Measurements from ENCODE around the gene SETMAR.

SETMAR gene

DNA sequence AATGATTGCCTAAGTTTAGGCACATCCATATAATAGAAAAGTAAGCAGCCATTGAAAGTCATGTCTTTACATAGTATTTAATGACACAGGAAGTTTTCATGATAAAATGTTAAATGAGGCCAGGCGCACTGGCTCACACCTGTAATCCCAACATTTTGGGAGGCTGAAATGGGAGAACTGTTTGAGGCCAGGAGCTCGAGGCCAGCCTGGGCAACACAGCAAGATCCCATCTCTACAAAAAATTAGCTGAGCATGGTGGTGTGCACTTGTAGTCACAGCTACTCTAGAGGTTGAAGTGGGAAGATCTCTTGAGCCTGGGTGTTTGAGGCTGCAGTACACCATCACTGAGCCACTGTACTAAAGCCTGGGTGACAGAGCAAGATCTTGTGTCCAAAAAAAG is 59.4 kb downstream of the SETMAR start:
- no peak overlapping the region for H3K27ac ChIP-seq (ENCODE audit: low read depth, low read length)
- H4K8ac ChIP-seq (ENCODE audit: low read depth, low read length), result no peak overlapping the region
- H3K79me2 ChIP-seq (ENCODE audit: control insufficient read depth, insufficient read depth, low read length, poor library complexity), result no peaks in the 10 kb centered on the region
- no peaks in the 10 kb centered on the region for H3K27me3 ChIP-seq (ENCODE audit: insufficient read depth, low read length)
- H3K23ac ChIP-seq (ENCODE audit: low read length), result no peak overlapping the region
- H3K4me3 ChIP-seq (ENCODE audit: low read depth, low read length), result no peak overlapping the region
- no peaks in the 10 kb centered on the region for H3K79me1 ChIP-seq (ENCODE audit: low read length)
- H3K36me3 ChIP-seq (ENCODE audit: control insufficient read depth in 1 of 2, insufficient read depth in 2 of 2, low read length in 2 of 2), result peaks cover 0 to 2% of the 10 kb centered on the region in 2 experiments
- H2AFZ ChIP-seq (ENCODE audit: insufficient read depth, low read length, poor library complexity), result no peak overlapping the region
- no peak overlapping the region for H4K12ac ChIP-seq (ENCODE audit: low read depth, low read length)
- no peak overlapping the region for H3K4ac ChIP-seq (ENCODE audit: low read depth, low read length)
- H4K91ac ChIP-seq (ENCODE audit: low read depth, low read length), result no peak overlapping the region
- H3K18ac ChIP-seq (ENCODE audit: low read length), result no peak overlapping the region
- H2BK12ac ChIP-seq (ENCODE audit: low read length), result no peak overlapping the region
- no peak overlapping the region for H3K14ac ChIP-seq (ENCODE audit: low read length)
- DNase-seq, result no peak
- no peak overlapping the region for H2AK5ac ChIP-seq (ENCODE audit: low read length)
- H2BK5ac ChIP-seq (ENCODE audit: low read depth, low read length, poor library complexity), result no peak overlapping the region
- H3K9me3 ChIP-seq (ENCODE audit: insufficient read depth, low read depth, low read length), result no peaks in the 10 kb centered on the region
- no peak overlapping the region for H2BK120ac ChIP-seq (ENCODE audit: insufficient read depth, low read length, poor library complexity)
- H3K4me1 ChIP-seq (ENCODE audit: control insufficient read depth in 1 of 2, insufficient read depth in 2 of 2, low read length in 2 of 2), result no peaks in the 10 kb centered on the region
- H3K4me2 ChIP-seq (ENCODE audit: low read length), result no peak overlapping the region
- no CpG with 5 or more reads among the region's 2 CpGs for WGBS (ENCODE audit: extremely low coverage, insufficient coverage, insufficient read length)
- no peak overlapping the region for H3K9ac ChIP-seq (ENCODE audit: low read length)

Measured in trophoblast cell (in vitro differentiated cells and primary cell).